EH (cell line): ENCODE results near the gene ZNF792.
"Not testable (repeated sequence)": the region's sequence is repeated elsewhere in the genome, so short reads cannot be mapped to it uniquely, and the experiment has no call there.

Experiments
- DNase-seq: peaks from one replicate; pipeline ENCODE4 v3.0.0-alpha.2; 2015; ENCODE audit warnings: low read depth

Gene ZNF792

GRCh38 chr19:34920090-34920786 is 43.8 kb downstream of the ZNF792 start:
- DNase-seq: not testable (repeated sequence)

- no peak for DNase-seq
Measured at GRCh38 chr19:34918190-34918589, 45.8 kb downstream of the ZNF792 start.

GRCh38 chr19:34917144-34917543 is 46.9 kb downstream of the ZNF792 start:
- not testable (repeated sequence) for DNase-seq

- no peak for DNase-seq
Measured at GRCh38 chr19:34910770-34911169, 53.3 kb downstream of the ZNF792 start.
